Fibroblast of lung (primary cell): ENCODE results near the gene VWA7.

Experiments used
- CTCF ChIP-seq, 2 donors: IDR thresholded peaks in 1 of 2; conservative IDR thresholded peaks in 1 of 2; 1 replicate in 1 of 2; 2 replicates in 1 of 2; pipeline ENCODE4 v1.5.1; 2011 to 2012; ENCODE audit warnings: low read length in 2 of 2, control low read depth in 1 of 2, inconsistent platforms in 1 of 2, low read depth in 1 of 2, mild to moderate bottlenecking in 1 of 2
- EZH2 ChIP-seq: IDR thresholded peaks from 2 replicates; pipeline ENCODE4 v1.5.1; 2012; ENCODE audit warnings: low read length, control low read depth, mild to moderate bottlenecking; ENCODE audit errors: missing control alignments

GRCh38 chr6:31742894-31743293 is 34.2 kb downstream of the VWA7 start:
- TF ChIP-seq CTCF (conservative IDR thresholded peaks at IDR 0.05 in 1 of 2, IDR thresholded peaks at IDR 0.05 in 1 of 2; ENCODE audit: low read depth in 1 of 2, low read length in 2 of 2) (no peak), EZH2 (no peak)
